B cell (primary cell): ENCODE data around the gene FHDC1. TPM values are rescaled to one million over a fixed set of nuclear protein-coding genes. Genes with fewer than 3 reads are reported as not detected.

Experiments used
- ATAC-seq: fragments of 200-7000 bp; cut with Tn5 transposase; one replicate; pipeline ENCODE4 v1.10.0; 2021; ENCODE audit warnings: low read depth, mild to moderate bottlenecking, moderate number of reproducible peaks, moderate library complexity
- CTCF ChIA-PET: fragments of 350-600 bp; sonication (Branson Sonifier 250); formaldehyde crosslinking; loops from one replicate; lab custom pipeline; 2021; ENCODE audit warnings: antibody characterized with exemption, inconsistent platforms; lab: Charles Lee
- POLR2A ChIA-PET: fragments of 350-600 bp; sonication (Branson Sonifier 250); formaldehyde crosslinking; loops from one replicate; lab custom pipeline; 2021; ENCODE audit warnings: antibody characterized with exemption; lab: Charles Lee
- DNase-seq: peaks from one replicate; pipeline ENCODE4 v3.0.0; 2013
- H2AFZ ChIP-seq: 2 replicates; pipeline ENCODE4 v1.6.1; 2012; ENCODE audit warnings: mild to moderate bottlenecking, low read depth, low read length; ENCODE audit not compliant: insufficient read depth, poor library complexity, severe bottlenecking
- H3K27ac ChIP-seq, 2 donors: 1 replicate in 1 of 2; 2 replicates in 1 of 2; pipeline ENCODE4 v1.5.1; 2012 to 2013; ENCODE audit warnings: low read length in 2 of 2, mild to moderate bottlenecking in 2 of 2, moderate library complexity in 1 of 2
- H3K27me3 ChIP-seq, 4 experiments: fragments of 200-600 bp in 1 of 4; sonication (generic) in 1 of 4; replicated peaks in 1 of 4; 1 replicate in 2 of 4; 2 replicates in 2 of 4; pipeline versions ENCODE4 v1.6.1 to v1.7.0; 2013 to 2016; ENCODE audit warnings: low read length in 3 of 4, mild to moderate bottlenecking in 2 of 4, mixed read lengths in 1 of 4, moderate library complexity in 1 of 4; ENCODE audit not compliant: insufficient read depth in 4 of 4, control insufficient read depth in 3 of 4; ENCODE audit errors: control extremely low read depth in 1 of 4
- H3K36me3 ChIP-seq, 2 experiments: replicated peaks in 1 of 2; 1 replicate in 1 of 2; 2 replicates in 1 of 2; pipeline versions ENCODE4 v1.6.1 to v1.7.1; 2013; ENCODE audit warnings: low read length in 1 of 2; ENCODE audit not compliant: insufficient read depth in 2 of 2, control insufficient read depth in 1 of 2; ENCODE audit errors: control extremely low read depth in 1 of 2, extremely low read depth in 1 of 2
- H3K4me1 ChIP-seq, 2 donors: fragments of 200-600 bp in 1 of 2; sonication (generic) in 1 of 2; 1 replicate in 1 of 2; 2 replicates in 1 of 2; pipeline versions ENCODE4 v1.5.1 to v1.6.1; 2013 to 2017; ENCODE audit warnings: low read length in 2 of 2; ENCODE audit not compliant: control insufficient read depth in 2 of 2, insufficient read depth in 2 of 2
- H3K4me2 ChIP-seq: replicated peaks from 2 replicates; pipeline ENCODE3; 2012; ENCODE audit warnings: mild to moderate bottlenecking, low read depth, low read length; ENCODE audit not compliant: poor library complexity, severe bottlenecking
- H3K4me3 ChIP-seq, 5 experiments: fragments of 200-600 bp in 1 of 5; sonication (generic) in 1 of 5; 1 replicate in 3 of 5; 2 replicates in 2 of 5; pipeline versions ENCODE4 v1.5.1 to v1.7.0; 2011 to 2016; ENCODE audit warnings: low read length in 4 of 5, mild to moderate bottlenecking in 4 of 5, low read depth in 2 of 5, control low read depth in 1 of 5, moderate library complexity in 1 of 5; ENCODE audit not compliant: insufficient read depth in 1 of 5; ENCODE audit errors: control extremely low read depth in 1 of 5, extremely low read depth in 1 of 5
- H3K79me2 ChIP-seq: fragments of 200-600 bp; sonication (generic); one replicate; pipeline ENCODE4 v1.6.0; 2016; ENCODE audit warnings: low read length; ENCODE audit not compliant: control insufficient read depth, insufficient read depth
- H3K9ac ChIP-seq: fragments of 200-600 bp; sonication (generic); 2 replicates; pipeline ENCODE4 v1.6.1; 2017; ENCODE audit warnings: mild to moderate bottlenecking, low read length, moderate library complexity
- H3K9me3 ChIP-seq, 3 donors: one replicate each; pipeline versions ENCODE4 v1.6.1 to v1.7.1; 2013; ENCODE audit warnings: low read length in 2 of 3; ENCODE audit not compliant: control insufficient read depth in 2 of 3, insufficient read depth in 1 of 3; ENCODE audit errors: control extremely low read depth in 1 of 3
- H4K20me1 ChIP-seq: 2 replicates; pipeline ENCODE4 v1.6.0; 2012; ENCODE audit warnings: mild to moderate bottlenecking, low read length; ENCODE audit not compliant: insufficient read depth, control insufficient read depth, poor library complexity, severe bottlenecking
- H3K27ac Mint-ChIP-seq: one replicate; pipeline ENCODE4 v1.8.0; 2021; ENCODE audit warnings: mixed read lengths
- H3K27me3 Mint-ChIP-seq: one replicate; pipeline ENCODE4 v1.8.0; 2021; ENCODE audit warnings: mixed read lengths
- H3K4me1 Mint-ChIP-seq: one replicate; pipeline ENCODE4 v1.8.0; 2021; ENCODE audit warnings: mixed read lengths
- H3K4me3 Mint-ChIP-seq: one replicate; pipeline ENCODE4 v1.8.0; 2021; ENCODE audit warnings: mixed read lengths
- H3K9me3 Mint-ChIP-seq: one replicate; pipeline ENCODE4 v1.8.0; 2022; ENCODE audit warnings: mixed read lengths; ENCODE audit not compliant: insufficient read depth
- EZH2 ChIP-seq: IDR thresholded peaks from 2 replicates; pipeline ENCODE4 v1.6.1; 2012; ENCODE audit warnings: borderline replicate concordance, low read depth, mild to moderate bottlenecking, moderate library complexity, low read length; ENCODE audit not compliant: insufficient read depth, poor library complexity, severe bottlenecking
- WGBS: methylation state at CpG from one replicate; pipeline ENCODE4 v1.1.5; 2013; ENCODE audit warnings: missing lambda C conversion rate; ENCODE audit not compliant: insufficient coverage; 5-methylcytosine and 5-hydroxymethylcytosine counted together
- intact Hi-C: fragments of 100-400 bp; cut with micrococcal nuclease; formaldehyde crosslinking; loops from one replicate; pipeline ENCODE4 v1.10.0; 2022
- polyA plus RNA-seq: library from polyadenylated mRNA; depleted of rRNA; stranded (reverse); fragments of >200 nt; gene quantifications from 2 replicates; pipeline ENCODE4 v1.2.3, GENCODE V29; 2012
- total RNA-seq, 2 donors: library from RNA; stranded (reverse); fragments of 120-200 nt in 1 of 2; gene quantifications; 1 replicate in 1 of 2; 2 replicates in 1 of 2; pipeline versions ENCODE4 v1.2.3 to v1.2.4, GENCODE V29; 2013 to 2022
- TF ChIP-seq, protein P1 (sequence below): fragments of 200-600 bp; IDR thresholded peaks from one replicate; pipeline ENCODE4 v1.8.0; 2022; ENCODE audit warnings: antibody characterized with exemption, mild to moderate bottlenecking

FHDC1 gene
- total and polyA plus RNA-seq, 2 donors (not counting 1 experiment from before 2014, with no cell fraction given), result 0.13 to 0.57 TPM

DNA sequence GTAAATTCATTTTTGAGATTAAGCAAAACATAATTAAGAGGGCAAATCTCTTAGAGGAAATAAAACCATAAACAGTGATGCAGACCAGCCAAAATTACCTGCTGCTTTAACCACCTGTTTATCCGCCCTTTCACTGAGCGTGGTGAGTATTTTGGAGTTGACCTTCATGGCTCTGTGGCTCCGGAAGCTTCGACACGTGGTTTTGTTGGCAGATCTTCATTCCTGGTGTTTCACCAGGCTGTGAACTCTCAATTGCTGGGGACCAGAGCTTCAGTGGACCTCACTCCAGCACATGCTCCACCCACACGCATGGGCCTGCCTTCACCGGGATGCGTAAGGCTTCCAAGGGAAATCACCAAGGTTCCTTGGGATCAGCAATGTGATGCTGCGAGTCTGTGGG lies 83.8 kb downstream of the FHDC1 start:
- Mint-ChIP-seq H3K27ac (no peak overlapping the region), H3K4me1 (peaks cover 3% of the 10 kb centered on the region), H3K4me3 (no peak overlapping the region), H3K27me3 (peaks cover 3% of the 10 kb centered on the region), H3K9me3 (no peaks in the 10 kb centered on the region)
- H3K4me3 ChIP-seq, result no peak overlapping the region
- no peak overlapping the region for H3K9ac ChIP-seq
- H3K9me3 ChIP-seq, result peaks cover 0 to 10% (median 0%) of the 10 kb centered on the region in 3 donors
- no peak for TF ChIP-seq EZH2
- TF ChIP-seq, protein P1, sequence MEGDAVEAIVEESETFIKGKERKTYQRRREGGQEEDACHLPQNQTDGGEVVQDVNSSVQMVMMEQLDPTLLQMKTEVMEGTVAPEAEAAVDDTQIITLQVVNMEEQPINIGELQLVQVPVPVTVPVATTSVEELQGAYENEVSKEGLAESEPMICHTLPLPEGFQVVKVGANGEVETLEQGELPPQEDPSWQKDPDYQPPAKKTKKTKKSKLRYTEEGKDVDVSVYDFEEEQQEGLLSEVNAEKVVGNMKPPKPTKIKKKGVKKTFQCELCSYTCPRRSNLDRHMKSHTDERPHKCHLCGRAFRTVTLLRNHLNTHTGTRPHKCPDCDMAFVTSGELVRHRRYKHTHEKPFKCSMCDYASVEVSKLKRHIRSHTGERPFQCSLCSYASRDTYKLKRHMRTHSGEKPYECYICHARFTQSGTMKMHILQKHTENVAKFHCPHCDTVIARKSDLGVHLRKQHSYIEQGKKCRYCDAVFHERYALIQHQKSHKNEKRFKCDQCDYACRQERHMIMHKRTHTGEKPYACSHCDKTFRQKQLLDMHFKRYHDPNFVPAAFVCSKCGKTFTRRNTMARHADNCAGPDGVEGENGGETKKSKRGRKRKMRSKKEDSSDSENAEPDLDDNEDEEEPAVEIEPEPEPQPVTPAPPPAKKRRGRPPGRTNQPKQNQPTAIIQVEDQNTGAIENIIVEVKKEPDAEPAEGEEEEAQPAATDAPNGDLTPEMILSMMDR, result no peak
- POLR2A ChIA-PET, result no interaction called here
- H3K27me3 ChIP-seq, result no peaks in the 10 kb centered on the region
- no peaks in the 10 kb centered on the region for H3K36me3 ChIP-seq
- H2AFZ ChIP-seq, result no peak overlapping the region
- ATAC-seq (no peak), DNase-seq (no peak)
- H3K27ac ChIP-seq, result no peak overlapping the region
- no peaks in the 10 kb centered on the region for H4K20me1 ChIP-seq
- H3K79me2 ChIP-seq, result no peaks in the 10 kb centered on the region
- WGBS, result 96% methylated on average over 9 of the region's 9 CpGs
- H3K4me2 ChIP-seq, result no peak overlapping the region
- H3K4me1 ChIP-seq, result peaks cover 0 to 7% of the 10 kb centered on the region in 2 donors
- intact Hi-C loops, result no loop called here
- CTCF ChIA-PET, result no interaction called here

DNA sequence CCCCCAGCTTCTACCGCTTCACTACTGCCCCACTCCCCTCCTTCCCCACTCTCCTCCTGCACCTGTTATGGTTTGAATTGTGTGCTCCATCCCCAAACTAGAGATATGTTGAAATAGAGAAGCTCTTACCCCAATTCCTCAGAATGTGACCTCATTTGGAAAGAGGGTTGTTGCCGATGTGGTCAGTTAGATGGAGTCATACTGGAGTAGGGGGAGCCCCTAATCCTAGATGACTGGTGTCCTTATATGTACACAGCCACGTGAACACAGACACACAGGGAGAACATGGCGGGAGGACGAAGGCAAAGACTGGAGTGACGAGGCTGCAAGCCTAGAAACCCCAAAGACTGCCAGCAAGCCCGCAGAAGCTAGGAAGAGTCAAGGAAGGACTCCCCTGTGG lies 84.3 kb downstream of the FHDC1 start:
- Histone ChIP-seq H3K9me3 (peaks cover 0 to 10% (median 0%) of the 10 kb centered on the region in 3 donors), H2AFZ (no peak overlapping the region), H3K9ac (no peak overlapping the region), H3K4me1 (peaks cover 0 to 7% of the 10 kb centered on the region in 2 donors), H3K79me2 (no peaks in the 10 kb centered on the region), H3K4me3 (no peak overlapping the region), H3K36me3 (no peaks in the 10 kb centered on the region), H4K20me1 (no peaks in the 10 kb centered on the region), H3K27ac (no peak overlapping the region), H3K4me2 (no peak overlapping the region), H3K27me3 (no peaks in the 10 kb centered on the region)
- Mint-ChIP-seq H3K4me1 (peaks cover 3% of the 10 kb centered on the region), H3K27ac (no peak overlapping the region), H3K4me3 (no peak overlapping the region), H3K9me3 (no peaks in the 10 kb centered on the region), H3K27me3 (peaks cover 3% of the 10 kb centered on the region)
- intact Hi-C loops, result no loop called here
- ATAC-seq, result no peak
- CTCF ChIA-PET, result no interaction called here
- DNase-seq, result no peak
- POLR2A ChIA-PET, result no interaction called here
- 98% methylated on average over 5 of the region's 7 CpGs for WGBS
- no peak for TF ChIP-seq EZH2
- TF ChIP-seq, protein P1, result no peak
